HAP-1 (cell line): ENCODE measurements around the gene MYH9.
"Not testable (repeated sequence)": the region's sequence is repeated elsewhere in the genome, so short reads cannot be mapped to it uniquely, and the experiment has no call there.

Experiments used
- DNase-seq, 2 experiments: peaks; one replicate each; pipeline ENCODE4 v3.0.0-alpha.2; 2016 to 2020; ENCODE audit warnings: low spot score in 2 of 2
- H3K27me3 ChIP-seq: fragments of 250-450 bp; sonication (Bioruptor Pico); 2 replicates; pipeline ENCODE4 v1.5.1; 2020; ENCODE audit warnings: low read depth, mild to moderate bottlenecking, moderate library complexity
- H3K36me3 ChIP-seq: fragments of 250-450 bp; sonication (Bioruptor Pico); replicated peaks from 2 replicates; pipeline ENCODE4 v1.5.1; 2020; ENCODE audit warnings: mild to moderate bottlenecking
- H3K4me1 ChIP-seq: fragments of 250-450 bp; sonication (Bioruptor Pico); 2 replicates; pipeline ENCODE4 v1.5.1; 2020; ENCODE audit warnings: mild to moderate bottlenecking
- H3K4me3 ChIP-seq: fragments of 250-450 bp; sonication (Bioruptor Pico); 2 replicates; pipeline ENCODE4 v1.5.1; 2020; ENCODE audit warnings: mild to moderate bottlenecking, moderate library complexity
- H3K9me3 ChIP-seq: fragments of 250-450 bp; sonication (Bioruptor Pico); 2 replicates; pipeline ENCODE4 v1.5.1; 2020; ENCODE audit warnings: mild to moderate bottlenecking, moderate library complexity
- in situ Hi-C: fragments of 300-500 bp; cut with MboI; formaldehyde crosslinking; loops from 3 replicates; pipeline ENCODE4 v1.14.3; 2020; ENCODE audit warnings: low sequenced_read_pairs, inconsistent platforms, mixed read lengths

Gene MYH9

GRCh38 chr22:36387959-36388726 is at the start of gene MYH9:
TSS of gene MYH9 (minus strand) at chr22:36387967. CDS start at chr22:36349236, 38,731 bp downstream.
- Histone ChIP-seq H3K4me3 (peak within 1 kb of the TSS; percentile 89), H3K36me3 (peaks cover 8% of the 10 kb centered on the region), H3K9me3 (no peaks in the 10 kb centered on the region), H3K4me1 (peaks cover 17% of the 10 kb centered on the region), H3K27me3 (no peaks in the 10 kb centered on the region)
- in situ Hi-C loops = no loop called here
- DNase-seq = peak; percentile 99 to 100

- Histone ChIP-seq H3K9me3 (no peaks in the 10 kb centered on the region), H3K36me3 (no peaks in the 10 kb centered on the region), H3K4me1 (no peaks in the 10 kb centered on the region), H3K4me3 (no peak overlapping the region), H3K27me3 (no peaks in the 10 kb centered on the region)
- DNase-seq = peak in 1 of 2 experiments; percentile 29
- in situ Hi-C loops = no loop called here
Observed at GRCh38 chr22:36435516-36436415, 48.0 kb upstream of the MYH9 start.

- Histone ChIP-seq H3K36me3 (no peaks in the 10 kb centered on the region), H3K27me3 (no peaks in the 10 kb centered on the region), H3K4me1 (no peaks in the 10 kb centered on the region), H3K9me3 (no peaks in the 10 kb centered on the region), H3K4me3 (no peak overlapping the region)
- DNase-seq = no peak
- in situ Hi-C loops = no loop called here
Observed at GRCh38 chr22:36433318-36434231, 45.8 kb upstream of the MYH9 start.

GRCh38 chr22:36432592-36433317 is 45.0 kb upstream of the MYH9 start:
- Histone ChIP-seq H3K4me1 (no peaks in the 10 kb centered on the region), H3K4me3 (no peak overlapping the region), H3K9me3 (no peaks in the 10 kb centered on the region), H3K36me3 (no peaks in the 10 kb centered on the region), H3K27me3 (no peaks in the 10 kb centered on the region)
- in situ Hi-C loops = no loop called here
- DNase-seq = no peak

- in situ Hi-C loops = no loop called here
Observed at GRCh38 chr22:36431977-36432376, 44.2 kb upstream of the MYH9 start.

GRCh38 chr22:36430863-36431262 is 43.1 kb upstream of the MYH9 start:
- no peaks in the 10 kb centered on the region for H3K9me3 ChIP-seq
- no peak for DNase-seq
- H3K4me1 ChIP-seq = no peaks in the 10 kb centered on the region
- no peaks in the 10 kb centered on the region for H3K36me3 ChIP-seq
- in situ Hi-C loops = no loop called here
- no peaks in the 10 kb centered on the region for H3K27me3 ChIP-seq
- H3K4me3 ChIP-seq = no peak overlapping the region

More at GRCh38 chr22:36431977-36432376, 44.2 kb upstream of the MYH9 start:
- no peak for DNase-seq
- H3K9me3 ChIP-seq = no peaks in the 10 kb centered on the region
- no peaks in the 10 kb centered on the region for H3K27me3 ChIP-seq
- no peaks in the 10 kb centered on the region for H3K36me3 ChIP-seq
- H3K4me1 ChIP-seq = no peaks in the 10 kb centered on the region
- no peak overlapping the region for H3K4me3 ChIP-seq

GRCh38 chr22:36427952-36428351 is 40.2 kb upstream of the MYH9 start:
- DNase-seq, H3K36me3 ChIP-seq, in situ Hi-C loops, H3K9me3 ChIP-seq, H3K4me3 ChIP-seq, H3K4me1 ChIP-seq, H3K27me3 ChIP-seq: not testable (repeated sequence)

- no peaks in the 10 kb centered on the region for H3K9me3 ChIP-seq
- DNase-seq = no peak
- no peaks in the 10 kb centered on the region for H3K4me1 ChIP-seq
- no peaks in the 10 kb centered on the region for H3K36me3 ChIP-seq
- no peak overlapping the region for H3K4me3 ChIP-seq
- no peaks in the 10 kb centered on the region for H3K27me3 ChIP-seq
- in situ Hi-C loops = no loop called here
Observed at GRCh38 chr22:36425977-36426523, 38.3 kb upstream of the MYH9 start.

GRCh38 chr22:36424901-36425579 is 37.3 kb upstream of the MYH9 start:
- no peaks in the 10 kb centered on the region for H3K4me1 ChIP-seq
- no peaks in the 10 kb centered on the region for H3K27me3 ChIP-seq
- no peaks in the 10 kb centered on the region for H3K9me3 ChIP-seq
- no peaks in the 10 kb centered on the region for H3K36me3 ChIP-seq
- H3K4me3 ChIP-seq = no peak overlapping the region
- in situ Hi-C loops = no loop called here
- no peak for DNase-seq

- H3K4me1 ChIP-seq, DNase-seq, H3K4me3 ChIP-seq, H3K36me3 ChIP-seq, H3K9me3 ChIP-seq, in situ Hi-C loops, H3K27me3 ChIP-seq: not testable (repeated sequence)
Observed at GRCh38 chr22:36424466-36424865, 36.7 kb upstream of the MYH9 start.

- Histone ChIP-seq H3K4me1 (peaks cover 9% of the 10 kb centered on the region), H3K36me3 (no peaks in the 10 kb centered on the region), H3K9me3 (no peaks in the 10 kb centered on the region), H3K4me3 (no peak overlapping the region), H3K27me3 (no peaks in the 10 kb centered on the region)
- in situ Hi-C loops = no loop called here
- DNase-seq = no peak
Observed at GRCh38 chr22:36423461-36424404, 36.0 kb upstream of the MYH9 start.
